SIG-M5 treated with dmso at 0.1 percent for 504 hours (cell line): ENCODE data around the gene RB1.

Experiments
- DNase-seq: peaks from one replicate; lab custom pipeline; 2025; ENCODE audit not compliant: unreplicated experiment; lab: John Stamatoyannopoulos, UW

The RB1 gene

GRCh38 chr13:48303359-48304142 lies at the start of gene RB1:
RB1 (plus strand) TSS chr13:48303751; CDS start chr13:48303913, 162 bp downstream.
- peak; percentile 86 for DNase-seq

- DNase-seq, result no peak
These were observed 49.7 kb upstream of the RB1 start for GRCh38 chr13:48253849-48254248.

GRCh38 chr13:48255090-48255489 lies 48.5 kb upstream of the RB1 start:
- no peak for DNase-seq

GRCh38 chr13:48255954-48256353 lies 47.6 kb upstream of the RB1 start:
- no peak for DNase-seq

- DNase-seq, result no peak
These were observed 45.5 kb upstream of the RB1 start for GRCh38 chr13:48258002-48258401.

- DNase-seq, result no peak
These were observed 45.1 kb upstream of the RB1 start for GRCh38 chr13:48258430-48258829.

- DNase-seq, result no peak
These were observed 42.6 kb upstream of the RB1 start for GRCh38 chr13:48260970-48261369.

- DNase-seq, result no peak
These were observed 40.4 kb upstream of the RB1 start for GRCh38 chr13:48263196-48263595.

- peak; percentile 4 for DNase-seq
These were observed 39.5 kb upstream of the RB1 start for GRCh38 chr13:48264058-48264457.

- DNase-seq, result peak; percentile 56
These were observed 38.2 kb upstream of the RB1 start for GRCh38 chr13:48265217-48265815.

- no peak for DNase-seq
These were observed 37.4 kb upstream of the RB1 start for GRCh38 chr13:48266150-48266549.

- DNase-seq, result no peak
These were observed 36.6 kb upstream of the RB1 start for GRCh38 chr13:48266701-48267639.

GRCh38 chr13:48268019-48268418 lies 35.5 kb upstream of the RB1 start:
- DNase-seq, result no peak

- no peak for DNase-seq
These were observed 30.2 kb upstream of the RB1 start for GRCh38 chr13:48273346-48273745.

- DNase-seq, result no peak
These were observed 28.0 kb upstream of the RB1 start for GRCh38 chr13:48275507-48275906.

GRCh38 chr13:48278806-48279205 lies 24.7 kb upstream of the RB1 start:
- DNase-seq, result no peak

GRCh38 chr13:48281556-48281955 lies 22.0 kb upstream of the RB1 start:
- no peak for DNase-seq

- DNase-seq, result no peak
These were observed 11.8 kb upstream of the RB1 start for GRCh38 chr13:48291730-48292129.

- no peak for DNase-seq
These were observed 10.9 kb upstream of the RB1 start for GRCh38 chr13:48292650-48293049.

GRCh38 chr13:48294653-48295052 lies 8.9 kb upstream of the RB1 start:
- no peak for DNase-seq

- no peak for DNase-seq
These were observed 8.3 kb upstream of the RB1 start for GRCh38 chr13:48295271-48295670.

- no peak for DNase-seq
These were observed 7.0 kb upstream of the RB1 start for GRCh38 chr13:48296528-48296927.
